DMS114 treated with DMSO at 0.1 percent for 48 hours (cell line): ENCODE data around the gene KCNMA1.

Source experiments
- DNase-seq: peaks from one replicate; lab custom pipeline; 2025; ENCODE audit not compliant: unreplicated experiment; lab: John Stamatoyannopoulos, UW

The KCNMA1 gene

DNA sequence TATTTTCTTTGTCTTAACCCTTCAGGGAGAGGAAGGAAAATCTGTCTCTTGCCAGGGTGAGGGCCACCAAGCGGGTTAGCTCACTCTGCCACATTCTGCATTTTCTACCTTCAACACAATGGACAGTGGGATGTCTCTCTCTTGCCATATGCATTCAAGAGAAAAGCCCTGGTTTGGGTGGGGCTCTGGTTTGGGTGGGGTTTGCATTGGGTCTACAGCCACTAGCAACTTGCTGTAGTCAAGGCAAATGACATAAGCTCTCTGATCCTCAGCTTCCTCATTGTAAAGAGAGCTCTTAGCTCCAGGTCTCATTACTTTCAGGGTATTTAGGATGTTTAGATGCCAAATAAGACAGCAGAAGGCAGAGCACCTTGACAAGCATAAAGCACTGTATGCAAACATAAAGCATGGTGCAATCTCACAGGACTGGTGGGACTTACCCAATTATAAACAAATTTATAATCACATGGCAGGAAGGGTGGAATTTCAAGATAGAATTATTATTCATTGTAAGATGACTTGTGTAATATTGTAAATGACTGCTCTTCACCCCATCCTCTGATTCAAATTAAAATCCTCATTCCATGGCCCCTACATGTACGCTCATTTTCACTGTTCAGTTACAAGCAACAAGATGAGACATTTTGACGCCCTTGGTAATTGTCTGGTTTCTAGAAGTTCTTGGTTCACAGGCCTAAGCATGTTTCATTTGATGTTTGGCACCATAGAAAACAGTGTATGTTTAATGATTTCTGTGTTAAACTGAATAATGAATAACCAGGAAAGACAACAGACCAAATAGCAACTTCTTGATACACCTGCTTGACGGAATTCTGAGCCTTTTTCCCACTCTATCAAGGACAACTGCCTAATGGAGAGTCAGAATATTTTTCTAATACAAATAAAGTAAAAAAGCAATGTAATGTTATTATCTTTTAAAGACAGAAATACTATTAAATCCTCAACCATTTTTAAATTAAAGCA lies 258.9 kb downstream of the KCNMA1 start:
- DNase-seq: no peak

DNA sequence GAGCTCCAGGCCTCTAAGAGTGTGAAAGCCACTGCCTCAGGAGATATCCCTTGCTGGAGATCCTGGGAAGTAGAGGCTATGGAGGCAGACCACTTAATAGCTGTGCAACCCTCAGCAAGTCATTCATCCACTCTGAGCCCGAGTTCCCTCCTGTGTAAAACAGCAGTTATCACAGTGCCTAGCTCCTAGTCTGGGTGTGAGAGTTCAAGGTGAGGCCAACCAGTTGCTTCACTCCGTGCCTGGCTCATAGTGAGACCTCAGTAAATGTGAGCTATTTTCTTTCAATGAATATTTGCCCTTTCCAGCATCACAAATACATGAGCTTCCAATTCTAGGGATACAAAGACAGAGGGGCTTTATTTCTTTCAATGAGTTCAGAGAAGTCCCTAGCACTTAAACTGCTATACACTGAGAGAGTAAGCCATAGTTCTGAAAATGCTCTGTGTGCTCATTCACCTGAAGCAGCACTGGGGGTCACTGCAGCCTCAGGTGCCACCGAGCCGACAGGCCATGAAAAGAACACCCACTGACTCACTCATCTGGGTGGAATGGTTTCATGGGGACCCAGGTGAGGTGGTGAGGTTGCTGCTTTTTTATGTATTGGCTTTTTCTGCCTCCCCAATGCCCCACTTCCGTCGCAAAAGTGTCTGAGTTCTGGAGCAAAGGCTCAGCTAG lies 259.8 kb downstream of the KCNMA1 start:
- no peak for DNase-seq

DNA sequence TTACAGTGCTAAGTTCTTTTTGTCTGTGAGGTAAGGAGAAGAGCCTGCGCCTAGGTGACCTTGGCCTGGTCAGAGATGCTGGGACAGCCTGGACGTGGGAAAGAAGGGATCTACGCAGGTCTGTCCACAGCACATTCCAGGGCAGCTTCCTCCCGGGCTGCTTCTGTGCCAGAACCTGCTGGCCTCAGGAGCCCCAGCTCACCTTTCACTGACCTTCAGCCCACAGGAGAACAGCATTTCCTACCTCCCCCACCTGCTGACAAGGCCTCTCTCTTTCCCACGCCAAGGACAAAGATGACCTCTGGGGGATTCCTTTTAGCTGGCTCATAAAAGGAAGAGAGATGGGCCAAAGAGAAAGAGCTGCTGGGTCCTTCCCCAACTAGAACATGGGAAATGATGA lies 260.6 kb downstream of the KCNMA1 start:
- DNase-seq: no peak

DNA sequence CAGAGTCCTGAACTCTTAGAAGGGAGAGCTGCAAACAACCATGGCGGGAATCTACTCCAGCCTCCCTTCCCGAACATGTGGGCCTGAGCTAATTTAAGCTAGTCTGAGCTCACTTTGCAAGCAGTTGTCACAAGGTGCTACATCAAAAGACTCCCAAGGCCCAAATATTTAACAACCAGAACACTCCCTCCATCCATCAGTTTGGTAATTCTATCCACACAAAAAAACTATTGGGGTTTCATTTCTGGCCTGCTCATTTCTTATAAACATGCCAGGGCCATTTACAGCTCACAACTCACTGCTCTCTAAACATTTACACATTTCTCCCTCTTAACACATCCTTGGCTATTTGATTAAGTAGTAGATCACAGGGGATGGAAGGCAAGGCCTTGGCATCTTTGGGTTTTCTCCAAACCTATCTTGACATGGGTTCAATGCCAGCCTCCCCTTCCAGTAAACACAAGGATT lies 263.4 kb downstream of the KCNMA1 start:
- DNase-seq: no peak

DNA sequence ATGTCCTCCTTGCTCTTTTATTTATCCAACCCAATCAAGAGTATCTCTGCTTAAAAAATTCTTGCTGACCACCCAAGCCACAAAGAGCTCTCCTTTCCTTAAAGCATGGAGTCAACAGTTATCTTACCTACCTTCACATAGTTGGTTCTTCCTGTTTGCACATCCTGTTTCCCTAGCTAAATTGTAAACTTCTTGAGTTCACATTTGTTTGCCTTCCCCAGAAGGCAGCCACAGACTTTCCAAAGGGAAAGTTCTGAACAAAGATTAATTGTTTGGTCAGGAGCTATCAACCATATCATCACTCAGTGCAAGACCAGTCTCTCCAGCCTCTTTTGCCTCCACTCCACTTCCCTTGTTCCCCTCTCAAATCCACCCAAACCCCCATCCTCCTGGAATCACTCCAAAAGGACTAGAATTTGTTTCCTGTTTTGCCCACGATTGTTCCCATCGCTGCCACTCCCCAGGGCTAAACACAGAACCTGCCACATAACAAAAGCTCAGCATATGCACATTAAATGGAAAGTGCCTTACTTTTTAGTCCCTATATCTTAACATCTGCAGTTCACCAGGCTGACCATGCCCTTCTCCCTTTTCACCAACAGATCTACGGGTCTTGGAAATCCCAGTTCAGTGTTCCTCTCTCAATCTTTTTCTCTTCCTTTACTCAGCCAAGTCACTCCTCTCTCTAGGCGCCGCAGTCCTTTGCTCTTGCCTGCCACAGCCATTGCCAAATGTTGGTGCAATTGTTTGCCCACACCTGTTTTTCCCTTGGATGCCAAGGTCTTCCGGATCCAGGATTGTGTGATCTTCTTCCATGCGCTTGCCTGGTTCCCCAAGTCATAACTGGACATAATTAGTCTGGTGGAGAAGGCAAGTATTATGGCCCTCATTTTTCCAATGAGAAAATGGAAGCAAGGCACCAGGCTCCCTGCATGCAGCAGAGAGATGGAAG lies 265.5 kb downstream of the KCNMA1 start:
- DNase-seq: no peak

DNA sequence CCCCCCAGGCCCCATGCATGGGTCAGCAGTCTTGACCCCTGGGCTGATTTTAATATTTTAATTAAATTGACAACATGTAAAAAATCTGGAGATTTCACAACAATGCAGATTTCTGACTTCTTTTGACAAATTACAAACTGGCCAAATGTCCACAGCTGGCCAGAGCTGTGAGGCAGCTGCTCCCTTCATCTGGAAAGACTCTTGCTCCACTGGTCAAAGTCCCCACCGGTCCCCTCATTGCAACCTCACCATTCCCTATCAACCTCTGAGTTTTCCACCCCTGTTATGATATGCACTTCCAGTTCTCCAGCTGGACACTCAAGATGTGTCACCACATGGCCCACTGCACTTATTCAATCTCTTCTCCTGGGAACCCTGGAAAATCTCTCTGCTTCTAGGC lies 266.2 kb downstream of the KCNMA1 start:
- DNase-seq: no peak

DNA sequence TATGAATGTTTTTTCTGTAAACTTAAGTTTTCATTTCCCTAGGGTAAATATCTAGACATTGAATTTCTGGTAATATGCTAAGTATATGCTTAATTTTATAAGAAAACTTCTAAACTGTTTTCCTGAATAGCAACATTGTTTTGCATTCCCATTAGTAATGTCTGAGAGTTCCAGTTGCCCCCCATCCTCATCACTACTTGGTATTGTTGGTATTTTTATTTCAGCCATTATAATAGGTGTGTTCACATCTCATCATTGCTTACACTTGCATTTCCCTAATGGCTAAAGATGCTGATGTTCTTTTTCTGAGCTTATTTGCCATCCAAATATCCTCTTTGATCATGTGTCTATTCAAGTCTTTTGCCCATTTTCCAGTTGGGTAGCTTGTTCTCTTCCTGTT lies 269.6 kb downstream of the KCNMA1 start:
- no peak for DNase-seq

DNA sequence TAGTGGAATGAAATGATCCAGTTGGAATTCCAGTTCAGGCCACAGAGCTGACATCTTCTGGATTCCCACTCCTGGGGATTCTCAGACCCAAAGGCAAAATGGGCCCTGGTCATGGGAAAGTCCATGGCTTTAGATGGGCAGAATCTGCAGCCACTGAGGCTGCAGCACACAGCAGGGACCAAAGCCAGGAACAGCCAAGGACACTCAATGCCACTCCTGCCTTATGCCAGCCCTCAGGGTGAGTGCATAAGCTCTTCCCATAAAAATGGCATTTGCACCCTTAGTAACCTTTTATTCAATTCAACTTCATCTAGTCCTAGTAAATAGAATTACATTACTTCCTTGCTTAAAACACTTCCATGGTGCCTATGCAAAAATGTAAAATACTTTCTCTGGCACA lies 274.4 kb downstream of the KCNMA1 start:
- DNase-seq: no peak

DNA sequence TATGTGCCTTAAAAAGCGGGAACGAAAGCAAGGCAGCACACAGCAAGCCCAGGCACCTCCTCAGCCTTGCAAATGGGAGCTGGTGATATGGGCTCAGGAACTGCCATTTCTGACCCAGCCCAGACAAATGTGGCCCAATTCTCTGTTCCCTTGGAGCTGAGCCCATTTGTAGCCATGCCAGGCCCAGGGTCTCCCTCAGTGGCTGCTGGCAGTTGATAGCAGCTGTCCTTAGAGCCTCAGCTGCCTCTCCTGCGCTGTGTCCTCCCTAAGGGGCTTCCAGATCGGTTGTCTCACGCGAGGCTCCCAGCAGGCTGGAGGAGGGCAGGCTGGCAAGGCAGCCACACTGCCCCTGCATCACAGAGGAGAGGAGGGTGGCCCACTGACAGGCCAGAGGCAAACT lies 275.8 kb downstream of the KCNMA1 start:
- no peak for DNase-seq

DNA sequence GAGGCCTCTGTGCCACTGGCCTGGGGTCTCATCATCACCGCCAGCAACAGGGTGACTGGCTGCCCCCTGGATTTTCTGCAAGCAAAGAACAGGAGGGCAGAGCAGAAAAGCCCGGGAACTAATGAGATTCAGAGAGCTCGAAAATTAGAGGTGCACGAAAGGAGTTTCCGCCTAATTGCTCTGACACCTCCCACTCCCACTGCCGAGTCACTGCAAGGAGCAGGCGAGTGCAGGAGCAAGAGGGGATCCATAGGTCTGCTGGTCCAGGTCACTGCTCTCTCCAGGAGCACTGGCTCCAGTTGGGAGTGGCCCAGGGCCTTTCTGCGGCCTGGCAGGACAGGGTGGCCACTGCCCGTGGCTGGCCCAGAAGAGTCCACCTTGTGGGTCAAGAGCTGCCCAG lies 276.2 kb downstream of the KCNMA1 start:
- DNase-seq: no peak

DNA sequence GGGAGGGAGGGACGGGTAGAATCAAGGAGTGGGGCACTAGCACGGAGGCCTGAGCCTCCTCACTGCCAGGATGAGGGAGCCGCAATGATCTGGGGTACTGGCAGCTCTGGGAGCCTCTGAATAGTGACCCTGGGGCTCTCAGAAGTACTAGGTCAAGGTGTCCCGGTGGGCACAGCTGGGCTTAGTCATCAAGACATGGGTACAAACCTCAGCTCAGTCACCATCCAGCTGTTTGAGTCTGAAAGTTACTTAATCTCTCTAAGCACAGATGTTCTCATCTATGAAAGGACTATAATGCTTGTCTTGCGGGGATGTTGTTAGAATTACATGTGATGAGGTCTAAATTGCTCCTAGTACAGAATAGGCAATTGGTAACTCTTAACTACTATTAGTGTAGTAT lies 276.8 kb downstream of the KCNMA1 start:
- no peak for DNase-seq

DNA sequence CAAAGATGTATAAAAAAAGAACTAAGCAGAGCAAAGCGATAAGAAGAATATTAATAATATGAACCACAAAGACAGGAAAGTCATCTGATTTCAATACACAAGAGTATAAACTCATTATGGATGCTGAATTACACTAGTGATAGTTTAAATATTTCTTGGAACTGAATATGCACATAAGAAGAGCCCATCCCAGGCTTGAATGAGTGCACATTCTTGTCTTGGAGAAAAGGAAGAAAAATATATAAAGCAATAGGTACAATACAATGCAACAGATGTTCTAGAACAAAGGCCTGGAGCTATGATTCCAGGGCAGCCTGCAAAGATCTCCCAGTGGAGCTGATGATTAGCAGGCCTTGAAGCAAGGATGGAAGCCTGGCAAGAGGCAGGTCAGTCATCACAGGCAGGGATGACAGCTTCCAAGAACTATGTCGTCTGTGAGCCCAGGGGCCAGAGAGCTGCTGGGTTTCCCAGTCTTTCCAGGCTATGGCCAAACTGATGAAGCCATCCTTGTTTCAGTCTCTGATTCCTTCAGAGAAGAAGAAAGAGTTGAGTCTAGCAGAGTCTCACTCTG lies 277.6 kb downstream of the KCNMA1 start:
- no peak for DNase-seq

DNA sequence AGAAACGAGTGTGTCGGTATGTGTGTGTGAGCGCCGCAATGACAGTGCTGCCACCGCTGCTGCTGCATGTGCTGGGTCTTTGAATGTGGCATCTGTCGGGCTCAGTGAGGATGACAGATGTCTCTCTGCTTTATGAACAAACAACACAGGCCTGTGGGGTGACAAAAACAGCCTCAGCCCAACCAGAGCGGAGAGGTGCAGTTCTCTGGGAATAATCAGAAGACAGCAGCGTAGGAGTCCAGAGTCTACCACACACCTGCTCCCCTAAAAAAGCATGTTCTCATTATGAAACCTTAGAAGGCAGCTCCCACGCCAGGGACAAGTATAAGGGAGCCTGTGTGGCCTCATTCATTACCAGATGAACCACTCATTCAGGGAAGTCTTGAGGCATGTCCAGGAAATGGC lies 278.3 kb downstream of the KCNMA1 start:
- no peak for DNase-seq

DNA sequence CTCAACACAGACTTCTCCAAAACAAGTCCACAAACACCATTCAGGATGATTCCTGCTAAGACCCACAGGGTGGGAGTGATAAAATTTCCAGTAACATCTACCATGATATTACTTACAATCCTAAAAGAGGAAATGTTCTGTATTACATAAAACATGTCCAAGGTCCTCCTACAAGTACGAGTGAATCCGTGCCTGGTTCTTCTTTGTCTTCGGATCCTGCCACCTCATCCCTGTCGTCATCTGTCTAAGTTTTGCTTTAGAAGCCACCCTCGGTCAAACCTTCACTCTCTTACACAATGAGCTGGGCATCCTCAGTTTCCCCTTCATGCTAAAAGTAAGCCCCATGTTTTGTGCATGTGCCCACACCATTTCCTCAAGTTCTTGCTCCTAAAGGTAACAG lies 279.0 kb downstream of the KCNMA1 start:
- no peak for DNase-seq

DNA sequence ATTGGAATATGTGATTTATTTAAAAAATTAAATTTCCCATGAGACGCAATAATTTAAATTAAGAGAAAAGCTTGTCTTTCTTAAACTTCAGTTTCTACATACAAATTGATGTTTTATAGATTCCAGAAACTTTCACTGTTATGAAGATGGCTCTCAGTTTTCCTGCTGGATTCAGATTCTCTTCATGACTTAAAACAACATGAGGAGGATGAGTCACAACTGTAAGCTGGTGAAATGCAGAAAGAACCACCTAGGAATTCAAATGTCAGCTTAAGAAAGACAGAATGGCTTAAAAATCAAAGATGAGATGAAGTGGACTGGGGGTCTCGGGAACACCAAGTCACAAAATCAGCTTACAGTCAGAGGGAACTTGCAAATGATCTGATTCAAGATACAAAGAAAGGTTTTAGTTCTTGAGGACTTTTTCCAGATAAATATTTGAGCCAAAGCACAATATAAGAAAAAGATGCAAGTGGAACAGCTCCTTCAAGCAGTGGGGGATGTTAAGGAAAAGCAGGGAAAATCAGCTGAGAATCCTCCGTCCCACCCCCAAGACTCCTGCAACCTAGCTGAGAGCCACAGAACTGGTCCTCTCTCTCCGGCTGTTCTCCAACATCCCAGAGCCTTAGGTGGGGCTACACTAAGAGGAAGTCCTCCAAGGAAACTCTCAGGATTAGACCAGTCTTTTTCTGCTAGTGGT lies 279.8 kb downstream of the KCNMA1 start:
- DNase-seq: no peak

DNA sequence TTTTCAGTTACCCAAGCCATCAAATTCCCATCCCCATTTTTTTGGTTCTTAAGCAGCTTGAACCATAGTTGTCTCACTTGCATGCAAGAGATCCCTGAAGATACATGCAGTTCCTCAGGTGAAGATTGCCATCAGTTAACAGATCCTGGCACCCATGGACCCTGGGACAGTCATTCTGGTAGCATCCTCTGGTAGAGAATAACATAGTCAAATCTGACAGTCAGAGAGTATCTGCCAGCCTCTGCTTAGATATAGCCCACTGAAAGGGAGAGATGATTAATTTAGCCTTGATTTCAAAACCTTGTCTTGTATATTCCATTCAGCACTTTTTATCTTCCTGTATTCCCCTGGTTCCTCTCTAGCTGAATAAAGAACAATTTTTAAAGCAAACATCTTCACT lies 280.4 kb downstream of the KCNMA1 start:
- DNase-seq: no peak

DNA sequence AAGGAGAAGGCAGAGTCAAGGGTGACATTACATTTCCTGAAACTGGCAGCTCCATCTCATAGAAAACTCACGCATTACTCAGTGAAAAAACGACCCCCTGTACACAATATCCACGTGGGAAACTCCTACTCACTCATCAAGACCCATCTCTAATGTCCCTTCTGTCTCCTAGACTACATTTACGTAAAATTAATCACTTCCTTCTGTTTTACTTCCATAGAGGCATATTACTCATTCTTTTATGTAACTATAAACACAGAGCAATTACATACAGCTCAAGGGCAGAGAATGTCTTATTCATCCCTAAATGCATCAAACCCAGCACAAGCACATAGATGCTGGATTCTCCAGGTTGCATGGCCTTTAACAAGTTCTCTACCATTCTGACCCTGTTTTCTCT lies 281.8 kb downstream of the KCNMA1 start:
- no peak for DNase-seq

DNA sequence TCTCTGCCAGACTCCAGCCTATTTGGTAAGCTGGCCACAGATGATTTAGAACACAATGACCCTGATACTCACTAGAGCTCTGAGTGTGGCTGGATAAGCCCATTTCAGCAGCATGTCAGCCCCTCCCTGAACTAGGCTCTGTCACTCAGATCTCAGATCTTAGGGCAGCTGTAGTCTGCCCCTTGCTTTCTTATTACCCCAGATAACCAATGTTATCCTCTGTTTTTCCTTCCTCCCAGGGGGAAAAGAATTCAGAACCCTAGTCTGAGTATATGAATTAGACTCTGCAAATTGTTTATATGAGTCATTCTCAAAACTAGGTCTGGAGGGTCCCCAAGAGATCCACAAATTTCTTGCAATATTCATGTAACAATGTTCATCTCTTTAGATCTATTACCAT lies 286.2 kb downstream of the KCNMA1 start:
- DNase-seq: no peak

DNA sequence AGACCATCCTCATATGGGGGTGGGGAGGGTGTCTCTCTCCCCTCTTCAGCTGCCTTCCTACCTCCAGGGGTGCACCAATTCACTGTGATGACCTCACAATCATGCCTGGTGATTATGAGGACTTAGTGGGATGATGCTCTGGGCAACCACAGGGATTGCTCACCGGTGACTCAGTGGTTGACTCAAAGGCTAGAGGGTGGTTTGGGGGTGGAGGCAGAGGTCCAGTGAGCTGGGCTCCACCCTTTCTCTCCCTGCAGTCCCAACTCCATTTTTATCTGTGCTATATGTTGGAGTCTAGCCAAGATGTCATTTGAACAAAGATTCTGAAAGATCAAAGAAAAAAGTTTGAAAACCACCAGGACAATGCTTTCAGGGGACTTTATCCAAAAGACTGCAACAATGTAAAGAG lies 286.9 kb downstream of the KCNMA1 start:
- DNase-seq: no peak

DNA sequence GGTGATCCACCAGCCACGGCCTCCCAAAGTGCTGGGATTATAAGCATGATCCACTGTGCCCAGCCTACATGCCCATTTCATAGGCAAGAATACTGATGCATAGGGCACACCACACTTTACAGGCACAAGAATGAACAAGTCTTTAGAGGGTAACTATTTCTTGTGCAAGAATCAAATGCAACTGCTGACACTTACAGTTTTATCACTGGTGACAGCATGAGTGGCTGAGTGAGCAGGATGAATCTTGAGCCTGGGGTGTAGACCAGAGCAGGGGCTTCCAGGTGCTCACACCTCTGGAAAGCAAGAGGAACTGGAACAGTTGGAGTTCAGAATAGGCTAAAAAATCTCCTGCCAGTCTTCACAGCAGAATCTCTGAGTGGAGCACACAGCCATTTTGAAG lies 287.5 kb downstream of the KCNMA1 start:
- no peak for DNase-seq
